ENCODE data around the gene ACTN4.

ACTN4 gene

DNA sequence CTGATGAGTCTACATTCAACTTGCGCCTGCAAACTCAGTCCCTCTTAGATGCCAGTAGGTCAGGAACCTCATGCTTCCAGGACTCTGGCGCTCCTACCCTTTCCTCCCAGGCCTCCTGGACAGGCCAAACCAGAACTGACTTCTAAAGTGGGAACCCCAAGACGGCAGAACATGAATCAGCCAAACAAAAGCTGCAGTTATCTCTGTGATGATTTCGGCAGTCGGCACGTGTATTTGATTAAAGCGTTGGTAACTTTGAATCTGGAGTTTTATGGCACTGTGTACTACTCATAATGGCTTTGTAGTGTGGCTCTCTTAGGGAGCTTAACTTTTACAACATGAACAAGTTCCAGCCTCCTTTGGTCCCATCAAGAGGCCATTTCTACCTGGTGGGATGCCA is 13.7 kb downstream of the ACTN4 start:
- DNase-seq (ENCODE audit: low spot score) = no peak

DNA sequence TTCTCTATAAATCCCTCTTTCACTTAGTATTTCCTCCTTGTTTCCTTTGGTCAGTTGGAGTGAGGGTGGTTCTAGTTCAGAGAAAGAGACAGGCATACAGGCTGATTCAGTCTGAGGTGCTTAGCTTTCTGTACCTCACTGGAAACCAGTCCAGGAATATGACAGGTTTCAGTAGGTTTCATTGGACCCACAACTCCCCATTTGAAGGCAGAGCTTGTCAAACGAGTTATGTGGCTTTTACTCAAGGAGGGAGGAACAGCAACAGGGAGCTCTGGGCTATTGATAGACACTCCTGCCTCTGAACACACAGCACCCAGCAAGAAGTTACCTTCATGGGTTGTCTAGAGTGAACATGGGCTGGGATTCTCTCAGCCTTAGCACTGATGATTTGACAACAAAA is 14.5 kb downstream of the ACTN4 start:
- no peak for DNase-seq (ENCODE audit: low spot score)

DNA sequence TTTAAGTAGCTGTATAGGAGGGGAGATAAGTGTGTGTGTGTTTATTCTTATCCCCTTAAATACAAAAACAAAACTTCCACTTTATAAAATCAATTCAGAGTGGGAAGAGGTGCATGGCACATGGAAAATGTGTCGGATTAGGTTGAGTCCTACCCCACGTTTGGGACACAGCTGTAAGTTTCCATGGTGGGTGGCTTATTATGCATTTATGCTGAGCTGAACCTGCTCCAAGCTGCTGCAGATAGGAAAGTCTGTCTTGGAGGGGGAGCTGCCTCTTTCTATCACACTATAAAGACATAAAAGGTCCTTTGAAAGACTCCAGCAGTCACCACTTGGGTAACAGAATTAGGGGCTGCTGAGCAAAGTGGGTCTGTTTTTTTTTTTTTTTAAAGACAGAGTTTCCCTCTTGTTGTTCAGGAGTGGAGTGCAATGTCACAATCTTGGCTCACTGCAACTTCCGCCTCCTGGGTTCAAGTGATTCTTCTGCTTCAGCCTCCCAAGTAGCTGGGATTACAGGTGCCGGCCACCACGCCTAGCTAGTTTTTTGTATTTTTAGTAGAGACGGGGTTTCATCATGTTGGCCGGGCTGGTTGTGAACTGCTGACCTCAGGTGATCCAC is 15.2 kb downstream of the ACTN4 start:
- DNase-seq (ENCODE audit: low spot score) = no peak

DNA sequence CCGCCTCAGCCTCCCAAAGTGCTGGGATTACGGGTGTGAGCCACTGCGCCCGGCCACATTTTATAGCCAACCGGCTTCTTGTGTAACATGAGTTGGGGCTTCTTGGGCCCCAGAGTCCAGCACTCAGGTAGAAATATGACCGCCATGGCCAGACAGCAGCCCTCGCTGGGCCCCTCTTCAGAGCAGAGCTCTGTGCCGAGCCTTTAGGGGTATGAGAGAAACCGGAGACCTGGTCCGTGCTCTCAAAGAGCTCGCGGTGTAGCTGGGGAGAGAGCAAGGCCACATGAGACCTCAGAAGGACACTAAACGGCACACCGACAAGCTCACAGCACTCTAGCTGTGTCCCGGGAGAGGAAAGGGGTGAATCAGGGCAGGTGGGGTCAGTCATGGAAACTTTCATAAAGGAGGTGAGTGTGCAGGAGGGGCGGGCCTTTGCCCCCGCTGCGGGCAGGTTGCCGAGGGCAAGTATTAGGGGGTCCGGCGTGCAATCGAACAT is 15.8 kb downstream of the ACTN4 start:
- no peak for DNase-seq (ENCODE audit: low spot score)

DNA sequence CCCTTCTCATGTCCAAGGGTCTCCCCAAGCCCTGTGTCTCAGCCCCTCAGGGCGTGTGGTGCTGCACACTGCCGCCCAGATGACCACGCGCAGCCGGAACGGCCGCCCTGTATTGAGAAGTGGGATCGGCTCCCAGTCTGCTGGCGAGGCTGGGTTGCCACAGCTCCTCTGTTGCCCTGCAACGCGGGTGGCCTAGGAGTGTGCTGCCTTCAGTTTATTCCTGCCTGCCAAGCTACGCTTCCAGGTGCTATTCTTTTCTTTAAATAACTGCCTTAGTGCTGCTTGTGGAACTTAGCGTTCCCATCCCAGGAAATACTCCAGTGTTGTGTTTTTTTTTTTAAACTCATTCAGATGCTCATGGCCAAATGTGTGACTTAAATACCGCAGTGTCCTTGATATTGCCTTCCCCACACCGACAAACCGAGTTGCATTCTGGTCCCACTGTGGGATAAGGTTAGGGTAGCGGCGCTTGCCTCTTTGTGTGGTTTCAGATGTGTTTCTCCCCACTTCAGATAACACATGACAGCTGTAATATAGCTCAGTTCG is 16.6 kb downstream of the ACTN4 start:
- DNase-seq (ENCODE audit: low spot score) = no peak

DNA sequence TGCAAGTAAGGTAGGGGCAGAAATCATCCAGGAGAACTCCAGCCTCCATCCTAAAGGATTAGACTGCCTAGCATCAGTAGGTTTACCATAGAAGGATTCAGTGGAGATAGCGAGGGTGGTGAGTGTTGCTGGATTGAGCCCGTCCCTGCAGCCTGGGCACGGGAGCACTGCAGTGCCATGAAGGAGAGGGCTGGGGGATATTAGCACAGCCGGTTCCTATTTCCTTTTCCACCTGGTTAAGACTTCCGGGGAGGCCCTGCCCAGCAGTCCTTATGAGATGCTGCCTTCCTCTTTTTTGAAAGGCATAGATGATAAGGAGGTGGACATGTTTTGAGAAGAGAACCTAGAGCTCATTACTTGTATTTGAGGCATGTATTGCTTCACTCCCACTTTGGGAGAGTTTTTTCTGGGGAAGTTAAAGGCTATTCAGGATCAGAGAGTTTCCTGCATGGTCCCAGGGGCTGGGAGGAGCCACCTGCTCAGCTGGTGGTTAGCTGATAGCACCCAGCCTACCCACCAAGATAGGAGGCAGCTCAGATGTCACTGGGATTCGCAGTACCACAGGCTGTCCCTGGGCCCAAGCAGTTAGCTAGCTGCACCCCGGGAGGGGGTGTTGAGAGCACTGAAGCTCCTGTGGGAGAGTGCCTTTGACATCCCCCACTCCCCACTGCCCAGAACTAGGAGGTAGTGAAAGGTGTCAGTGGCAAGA is 17.2 kb downstream of the ACTN4 start:
- DNase-seq (ENCODE audit: low spot score) = no peak

DNA sequence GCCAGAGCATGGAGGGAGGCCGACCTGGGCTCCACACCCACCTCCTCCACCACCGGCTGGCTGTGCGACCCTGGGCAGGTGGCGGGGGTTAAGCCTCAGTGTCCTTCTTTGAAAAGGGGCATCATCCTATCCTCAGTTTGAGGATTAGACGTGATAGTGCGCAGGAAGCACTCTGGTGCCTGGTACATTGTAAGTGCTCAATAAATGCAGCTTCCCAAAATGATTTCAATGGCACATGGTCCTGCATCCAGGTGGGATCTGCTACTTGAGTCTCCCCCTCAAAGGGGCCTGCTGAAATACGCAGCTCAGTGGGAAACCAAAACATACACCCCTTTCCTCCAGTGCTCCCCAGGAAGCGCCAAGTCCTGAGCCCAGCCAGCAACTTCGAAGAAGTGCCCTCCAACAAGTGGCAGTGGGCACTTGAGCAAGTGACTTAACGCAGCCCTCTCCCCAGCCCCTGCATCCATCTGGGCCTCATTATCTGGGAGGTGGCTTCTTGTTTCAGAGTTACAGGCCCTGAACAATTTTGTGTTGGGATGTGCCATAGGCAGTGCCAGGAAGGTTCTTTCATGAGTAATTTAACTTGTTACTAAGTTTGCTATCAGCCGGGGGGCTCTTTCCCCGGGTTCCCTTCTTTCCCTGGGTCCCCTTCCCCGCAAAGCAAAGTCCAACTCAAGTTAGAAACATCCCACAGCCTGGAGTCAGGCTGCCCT is 17.9 kb downstream of the ACTN4 start:
- no peak for DNase-seq (ENCODE audit: low spot score)

DNA sequence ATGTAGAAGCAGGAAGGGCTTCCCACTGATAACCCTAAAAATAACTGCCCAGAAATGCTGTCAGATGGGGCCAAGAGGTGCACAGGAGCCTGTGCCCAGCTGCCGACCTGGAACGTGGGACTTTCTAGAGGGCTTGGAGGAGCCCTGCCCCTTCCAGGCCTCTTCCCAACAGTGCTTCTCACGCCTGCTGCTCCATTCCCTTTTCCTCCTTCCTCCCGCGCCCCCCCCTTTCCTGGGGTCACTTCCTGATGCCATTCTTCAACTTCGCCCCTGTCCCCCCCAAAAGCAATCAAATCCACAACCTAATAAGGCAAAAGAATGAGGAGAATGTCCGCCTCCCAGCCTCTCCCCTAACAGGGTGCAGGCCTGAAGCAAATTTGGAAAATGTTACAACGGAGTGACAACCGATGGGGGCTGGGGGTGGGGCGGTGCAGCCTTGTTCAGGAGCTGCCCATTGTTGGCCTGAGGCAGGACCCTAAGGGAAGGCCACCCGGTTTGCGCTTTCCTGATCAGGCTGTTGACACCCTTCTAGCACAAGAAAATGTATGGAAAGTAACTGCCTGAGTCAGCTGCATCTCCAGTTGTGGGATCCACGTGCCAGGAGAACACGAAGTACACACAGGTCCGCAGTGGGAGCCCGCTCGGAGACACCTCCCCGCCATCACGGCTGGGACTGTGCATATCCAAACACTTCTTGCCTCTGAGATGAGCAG is 18.7 kb downstream of the ACTN4 start:
- no peak for DNase-seq (ENCODE audit: low spot score)

DNA sequence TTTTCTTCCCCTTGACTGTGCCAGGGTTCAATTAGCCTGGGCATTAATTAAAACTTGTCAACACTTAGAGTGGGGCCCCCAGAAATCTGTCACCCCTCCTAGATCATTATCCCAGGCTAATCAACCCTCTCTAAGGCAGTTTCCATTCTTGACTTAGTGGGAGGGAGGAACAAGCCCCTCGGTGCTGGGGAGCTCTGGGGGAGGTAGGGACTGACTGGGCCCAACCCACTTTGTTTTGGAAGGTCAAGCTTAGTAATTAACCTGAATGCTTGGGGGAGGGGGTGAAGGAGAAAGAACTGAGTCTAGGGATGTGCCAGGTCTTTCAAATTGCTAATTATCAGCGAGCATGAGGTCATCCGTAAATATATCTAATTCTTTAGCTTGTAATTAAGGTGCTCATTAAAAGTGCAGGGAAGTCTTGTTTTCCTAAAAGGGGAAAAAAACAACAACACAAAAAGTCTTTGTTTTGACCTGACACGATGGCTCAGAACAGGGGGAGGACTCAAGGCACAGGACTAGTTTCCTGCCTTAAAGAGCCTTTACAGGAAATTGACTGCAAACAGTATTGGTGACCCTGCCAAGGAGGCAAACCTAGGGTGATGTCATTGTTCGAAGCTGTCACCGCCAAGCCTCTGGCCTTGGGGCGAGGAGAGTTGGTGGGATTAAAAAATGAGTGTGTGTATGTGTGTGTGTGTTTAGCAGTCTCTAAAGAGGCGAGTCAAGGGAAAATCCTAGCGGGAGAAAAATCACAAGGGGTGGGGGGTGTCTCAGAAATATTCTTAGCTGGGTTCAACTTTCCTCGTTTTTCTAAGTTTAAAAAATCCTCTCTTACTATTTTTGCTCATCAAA is 19.4 kb downstream of the ACTN4 start:
- peak; percentile 68 for DNase-seq (ENCODE audit: low spot score)

DNA sequence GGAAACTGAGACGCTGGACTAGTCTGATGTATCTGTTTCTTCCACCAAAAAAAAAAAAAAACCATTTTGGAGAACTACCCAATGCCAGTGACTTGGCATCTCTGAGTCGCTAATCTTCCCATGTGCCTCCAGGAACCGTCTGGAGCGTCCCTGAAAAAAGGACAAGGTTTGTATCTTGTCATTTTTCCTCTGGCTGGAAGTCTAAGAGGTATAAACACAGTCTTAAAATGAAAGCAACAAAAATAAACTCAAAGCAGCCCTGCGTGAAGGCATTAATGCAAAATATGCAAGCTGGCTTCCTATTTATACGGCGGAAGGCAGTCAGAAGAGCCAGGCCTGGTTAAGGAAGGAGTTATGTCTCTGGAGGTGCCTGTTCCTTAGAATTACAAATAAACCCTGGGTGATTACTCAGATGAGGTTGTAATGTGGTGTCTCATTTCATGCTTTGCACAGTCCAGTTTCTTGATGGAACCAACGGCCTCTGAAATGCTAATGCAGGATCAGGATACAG is 20.3 kb downstream of the ACTN4 start:
- DNase-seq (ENCODE audit: low spot score) = no peak

DNA sequence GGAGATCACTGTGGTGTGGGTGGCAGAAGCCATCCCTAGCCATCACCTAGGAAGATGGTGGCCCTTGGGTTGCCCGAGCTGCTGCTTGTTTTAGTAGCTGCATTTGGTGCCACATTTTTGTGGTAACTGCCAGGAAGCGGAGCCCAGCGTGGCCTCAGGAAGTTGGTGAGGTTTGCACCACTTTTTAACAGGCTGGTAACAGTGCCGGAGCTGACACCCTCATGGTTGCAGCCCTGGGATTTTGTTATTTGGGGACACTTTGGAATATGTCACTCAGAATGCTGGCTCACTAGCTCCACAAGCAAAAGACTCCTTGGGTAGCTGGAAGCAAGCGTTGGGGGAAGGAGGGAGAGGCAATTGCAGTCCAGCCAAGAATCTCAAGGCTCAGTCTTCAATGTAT is 22.1 kb downstream of the ACTN4 start:
- peak; percentile 62 for DNase-seq (ENCODE audit: low spot score)

DNA sequence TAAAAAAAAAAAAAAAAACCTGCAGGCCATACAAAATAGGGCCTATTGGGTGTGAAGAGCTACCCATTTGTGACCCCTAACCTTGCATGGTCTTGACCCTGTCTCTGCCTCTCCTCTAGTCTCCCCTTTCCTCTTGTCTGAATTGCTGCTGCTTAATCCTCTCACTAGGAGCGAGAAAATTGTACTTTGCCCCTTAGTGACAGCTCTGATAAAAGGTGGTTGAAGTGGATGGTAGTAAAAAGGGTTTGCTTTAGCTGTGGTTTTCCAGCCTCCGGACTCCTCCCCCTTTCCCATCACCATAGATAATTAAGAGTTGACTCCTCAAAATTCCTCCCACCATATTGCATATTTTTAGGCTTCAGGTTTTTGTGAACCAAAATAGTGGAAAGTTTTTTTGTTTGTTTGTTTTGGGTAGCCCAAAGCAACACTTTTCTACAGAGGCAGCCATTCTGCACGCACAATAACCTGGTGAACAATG is 23.5 kb downstream of the ACTN4 start:
- DNase-seq (ENCODE audit: low spot score) = no peak

DNA sequence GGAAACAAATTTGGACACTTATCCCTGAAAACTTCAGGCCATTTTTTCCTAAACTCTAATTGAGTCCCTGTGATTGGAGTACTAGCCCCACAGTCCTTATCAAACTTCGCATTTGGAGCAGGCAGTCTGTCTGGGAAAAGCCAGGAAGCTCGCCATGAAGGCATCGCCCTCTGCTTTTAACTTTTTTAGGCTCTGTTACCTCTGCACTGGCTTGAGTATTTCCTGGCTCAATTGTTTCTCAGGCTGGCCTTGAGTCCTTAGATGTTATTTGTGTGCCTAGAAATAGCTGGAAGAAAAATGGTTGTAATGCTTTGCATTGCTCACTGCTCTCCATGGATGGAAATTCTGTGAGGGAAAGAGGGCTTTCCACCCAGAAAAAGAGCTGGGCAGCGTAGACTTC is 24.2 kb downstream of the ACTN4 start:
- DNase-seq (ENCODE audit: low spot score) = no peak

DNA sequence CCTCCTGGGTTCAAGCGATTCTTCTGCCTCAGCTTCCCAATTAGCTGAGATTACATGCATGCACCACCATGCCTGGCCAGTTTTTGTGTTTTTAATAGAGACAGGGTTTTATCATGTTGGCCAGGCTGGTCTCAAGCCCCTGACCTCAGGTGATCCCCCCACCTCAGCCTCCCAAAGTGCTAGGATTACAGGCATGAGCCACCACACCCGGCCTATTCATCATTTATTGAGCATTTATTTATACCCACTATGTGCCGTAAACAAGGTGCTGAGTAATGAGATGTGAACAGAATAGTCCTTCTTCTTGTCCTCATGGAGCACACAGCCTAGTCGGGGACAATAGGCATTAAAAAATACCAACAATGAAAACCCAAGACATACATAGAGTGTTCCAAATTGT is 25.6 kb downstream of the ACTN4 start:
- DNase-seq (ENCODE audit: low spot score) = no peak

DNA sequence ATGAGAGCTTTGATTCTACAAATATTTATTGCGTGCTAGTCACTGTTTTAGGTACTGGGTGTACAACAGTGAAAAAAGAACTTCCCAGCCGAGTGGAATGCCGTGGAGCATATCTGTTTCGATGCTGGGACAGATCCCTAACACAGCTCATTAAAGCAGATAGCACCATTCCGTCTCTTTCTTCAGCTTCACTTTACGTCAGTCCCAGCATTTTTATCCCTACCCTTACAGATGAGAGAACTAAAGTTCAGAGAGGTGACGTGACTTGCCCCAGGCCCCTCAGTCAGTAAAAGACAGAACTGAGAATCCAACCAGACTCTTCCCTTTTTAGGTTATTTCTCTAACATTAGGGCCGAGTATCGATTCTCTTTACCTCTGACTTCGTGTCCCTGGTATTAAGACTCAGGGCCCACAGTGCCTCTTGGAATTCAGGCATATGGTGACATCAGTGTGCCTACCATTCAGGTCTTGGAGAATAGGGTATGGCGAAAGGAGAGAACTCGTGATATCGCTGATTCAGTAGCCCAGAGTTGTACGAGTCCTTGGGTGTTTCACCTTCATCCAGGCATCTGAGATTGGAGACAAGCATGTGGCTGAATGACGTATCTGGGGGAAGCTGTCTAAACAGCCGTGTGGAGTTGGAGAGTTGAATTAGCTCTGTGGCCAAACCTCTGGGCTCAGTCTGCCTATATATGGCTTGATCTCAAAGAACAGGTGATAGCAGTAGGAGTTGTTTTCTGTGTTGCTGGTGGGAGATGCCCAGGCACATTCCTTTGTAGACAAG is 27.1 kb downstream of the ACTN4 start:
- DNase-seq (ENCODE audit: low spot score) = no peak

DNA sequence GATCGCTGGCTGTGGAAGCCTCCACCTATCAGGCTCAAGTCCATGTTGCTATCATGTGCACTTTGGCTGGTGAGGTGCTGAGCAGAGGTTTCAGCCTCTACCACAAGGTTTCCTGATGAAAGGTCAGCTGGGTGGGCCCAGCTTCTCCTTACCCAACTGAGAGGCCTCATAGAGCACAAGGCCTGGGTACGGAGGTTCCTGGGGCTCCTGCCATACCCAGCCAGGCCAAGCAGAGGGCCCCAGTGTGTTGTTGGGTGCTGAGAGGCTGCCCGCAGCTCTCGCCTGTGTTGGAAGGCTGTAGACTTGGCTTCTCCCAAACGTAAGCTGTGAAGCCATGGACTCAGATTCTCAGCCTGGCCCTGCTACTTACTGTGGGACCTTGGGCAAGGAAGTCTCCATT is 28.2 kb downstream of the ACTN4 start:
- no peak for DNase-seq (ENCODE audit: low spot score)

DNA sequence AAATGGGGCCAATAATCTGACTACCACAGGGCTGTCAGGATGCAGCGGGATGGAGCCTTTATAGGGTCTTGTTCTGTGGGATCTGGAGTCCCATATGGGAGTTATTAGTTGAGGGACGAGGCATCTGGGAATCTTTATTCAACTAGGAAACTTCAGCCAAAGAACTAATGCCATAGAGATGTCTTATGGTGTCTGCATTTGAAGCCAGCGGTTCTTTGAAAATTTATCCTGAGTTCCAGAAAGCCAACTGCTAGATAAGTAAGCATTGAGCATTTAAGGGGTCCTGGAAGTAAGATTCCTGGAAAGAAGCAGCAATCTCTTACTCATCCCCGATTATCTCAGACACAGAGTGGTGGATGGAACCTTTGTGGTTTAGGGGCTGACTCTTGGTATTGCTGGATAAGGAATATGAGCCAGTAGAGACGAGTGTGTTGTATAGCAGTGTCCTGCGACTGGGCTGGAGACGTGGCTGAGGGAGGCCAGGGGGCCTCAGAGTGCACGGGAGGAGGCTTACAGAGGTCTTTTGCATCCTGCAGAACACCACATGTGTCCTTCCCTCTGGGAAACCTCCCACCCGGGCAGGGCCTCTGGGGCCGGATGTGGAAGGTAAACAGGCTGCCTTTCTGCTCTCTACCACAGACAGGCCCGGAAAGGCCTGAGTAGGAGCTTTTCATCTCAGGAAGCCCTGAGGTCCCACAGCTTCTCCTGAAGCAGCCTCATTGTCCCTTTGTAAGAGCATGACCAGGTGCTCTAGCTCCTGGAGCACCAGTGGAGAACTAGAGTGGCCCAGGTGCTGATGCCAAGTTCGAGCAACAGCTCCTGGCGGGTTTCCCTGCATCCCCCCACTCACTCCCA is 28.8 kb downstream of the ACTN4 start:
- no peak for DNase-seq (ENCODE audit: low spot score)

DNA sequence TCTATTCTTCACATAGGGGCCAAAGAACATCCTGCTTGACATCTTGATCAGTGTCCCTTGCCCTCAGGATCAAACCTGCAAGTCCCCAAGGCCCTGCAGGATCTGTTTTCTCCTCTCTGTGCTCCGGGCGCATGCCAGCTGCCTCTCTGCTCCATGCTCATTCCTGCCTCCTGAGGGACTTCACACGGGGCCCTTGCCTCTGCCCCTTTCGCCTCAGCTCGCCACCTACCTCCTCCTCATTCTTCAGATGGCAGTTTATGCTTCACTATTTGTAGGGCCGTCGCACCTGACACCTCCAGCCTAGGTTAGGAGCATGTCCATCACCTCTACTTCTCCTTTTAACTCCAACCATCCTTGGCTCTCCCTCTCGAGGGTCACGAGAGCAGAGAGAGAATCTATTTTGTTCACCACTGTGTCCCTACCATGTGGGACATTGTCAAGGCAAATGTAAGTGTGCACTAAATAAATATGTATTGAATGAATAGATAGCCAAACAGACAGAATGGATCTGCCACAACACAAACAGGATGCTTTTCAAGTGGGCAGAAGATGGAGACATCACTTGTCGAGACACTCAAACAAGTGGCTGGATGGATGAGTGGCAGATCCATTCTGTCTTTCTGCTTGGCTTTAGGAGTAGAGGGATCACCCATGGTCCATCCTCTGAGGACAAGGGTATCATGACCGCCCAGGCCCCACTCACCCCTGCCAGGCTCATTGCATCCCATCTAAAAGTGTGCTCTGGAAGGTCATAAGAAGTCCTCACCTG is 29.6 kb downstream of the ACTN4 start:
- no peak for DNase-seq (ENCODE audit: low spot score)
